K562 (cell line): ENCODE data around the gene SORBS2. TPM values are rescaled to one million over a fixed set of nuclear protein-coding genes. Genes with fewer than 3 reads are reported as not detected.

ENCODE experiments used
- ATAC-seq: fragments of 200-7000 bp; cut with Tn5 transposase; 3 replicates; pipeline ENCODE4 v1.9.1; 2020; ENCODE audit warnings: moderate library complexity
- BruUV-seq: library from RNA; stranded (reverse); fragments of 400-500 nt; replicated peaks from 2 replicates; lab custom pipeline; 2021; lab: Mats Ljungman, UMichigan
- CTCF ChIA-PET: fragments of 300-600 bp; formaldehyde crosslinking; extraction: SDS; loops from one replicate; lab custom pipeline; 2021; ENCODE audit warnings: low intra/inter-chr PET ratio; lab: Yijun Ruan, JAX
- POLR2A ChIA-PET: fragments of 300-600, 350-650 bp; sonication (Branson Sonifier 250); formaldehyde crosslinking; extraction: SDS; loops from one replicate; lab custom pipeline; 2021; ENCODE audit warnings: antibody characterized with exemption, inconsistent platforms; lab: Yijun Ruan, JAX
- DNase-seq, 4 experiments: peaks; one replicate each; pipeline versions ENCODE4 v3.0.0 to v3.0.0-alpha.2; 2011 to 2018; ENCODE audit warnings: low spot score in 3 of 4, mixed read lengths in 3 of 4; ENCODE audit errors: extremely low read depth in 1 of 4
- FAIRE-seq: peaks from 2 replicates; lab custom pipeline; 2011; peaks lifted over from hg19 to GRCh38; lab: Jason Lieb, UNC
- H2AFZ ChIP-seq: 2 replicates; pipeline ENCODE4 v1.6.0; 2011; ENCODE audit warnings: low read depth, low read length, control low read depth, inconsistent platforms
- H3K27ac ChIP-seq: fragments of 200-600 bp; 3 replicates; pipeline ENCODE4 v1.8.0; 2011; ENCODE audit warnings: low read depth, mild to moderate bottlenecking, control low read depth, inconsistent platforms, low read length, moderate library complexity, mixed read lengths; ENCODE audit errors: extremely low read depth
- H3K27me3 ChIP-seq, 2 experiments: fragments of 300-600 bp in 1 of 2; 2 replicates in 1 of 2; 3 replicates in 1 of 2; pipeline versions ENCODE4 v1.6.0 to v1.8.0; 2011; ENCODE audit warnings: inconsistent platforms in 2 of 2, low read length in 2 of 2, mild to moderate bottlenecking in 1 of 2, mixed read lengths in 1 of 2, moderate library complexity in 1 of 2; ENCODE audit not compliant: control insufficient read depth in 2 of 2, insufficient read depth in 2 of 2
- H3K36me3 ChIP-seq: fragments of 300-600 bp; 3 replicates; pipeline ENCODE4 v1.8.0; 2011; ENCODE audit warnings: mild to moderate bottlenecking, low read length, inconsistent platforms; ENCODE audit not compliant: control insufficient read depth, insufficient read depth
- H3K4me1 ChIP-seq, 2 experiments: fragments of 200-600 bp in 1 of 2; replicated peaks in 1 of 2; 2 replicates in 1 of 2; 3 replicates in 1 of 2; pipeline versions ENCODE4 v1.5.1 to v1.8.0; 2011; ENCODE audit warnings: inconsistent platforms in 2 of 2, low read length in 2 of 2, mild to moderate bottlenecking in 1 of 2, mixed read lengths in 1 of 2, moderate library complexity in 1 of 2; ENCODE audit not compliant: control insufficient read depth in 2 of 2, insufficient read depth in 2 of 2
- H3K4me2 ChIP-seq: 2 replicates; pipeline ENCODE4 v1.6.1; 2011; ENCODE audit warnings: low read length, control low read depth, inconsistent platforms, mixed read lengths; ENCODE audit not compliant: insufficient read depth
- H3K4me3 ChIP-seq: fragments of 200-600 bp; sonication (generic), shearing (Covaris generic); 2 replicates; pipeline ENCODE4 v1.5.1; 2016; ENCODE audit warnings: control low read depth, inconsistent platforms
- H3K79me2 ChIP-seq: fragments of 200-600 bp; 3 replicates; pipeline ENCODE4 v1.8.0; 2011; ENCODE audit warnings: low read length, inconsistent platforms; ENCODE audit not compliant: control insufficient read depth, insufficient read depth
- H3K9ac ChIP-seq, 2 experiments: 2 replicates each; pipeline versions ENCODE4 v1.6.0 to v1.6.1; 2011; ENCODE audit warnings: low read depth in 2 of 2, low read length in 2 of 2, control low read depth in 1 of 2, inconsistent platforms in 1 of 2, mild to moderate bottlenecking in 1 of 2, mixed read lengths in 1 of 2; ENCODE audit not compliant: insufficient read depth in 1 of 2
- H3K9me1 ChIP-seq: one replicate; pipeline ENCODE4 v1.6.0; 2011; ENCODE audit warnings: inconsistent platforms, mild to moderate bottlenecking, low read length, moderate library complexity; ENCODE audit not compliant: control insufficient read depth, insufficient read depth
- H3K9me3 ChIP-seq: replicated peaks from 2 replicates; pipeline ENCODE4 v1.5.1; 2011; ENCODE audit warnings: low read depth, low read length, inconsistent platforms; ENCODE audit not compliant: control insufficient read depth, insufficient read depth
- H4K20me1 ChIP-seq: replicated peaks from 2 replicates; pipeline ENCODE4 v1.6.1; 2011; ENCODE audit warnings: low read length, inconsistent platforms, mixed read lengths; ENCODE audit not compliant: control insufficient read depth, insufficient read depth
- BRCA1 ChIP-seq, 2 experiments: fragments of 450-650 bp in 1 of 2; sonication (generic) in 1 of 2; formaldehyde crosslinking in 1 of 2; IDR thresholded peaks; 2 replicates each; pipeline versions ENCODE4 v1.5.0 to v1.6.1; 2017 to 2020; ENCODE audit warnings: mild to moderate bottlenecking in 1 of 2, missing genetic modification reagents in 1 of 2
- DEAF1 ChIP-seq: fragments of 450-650 bp; formaldehyde crosslinking; IDR thresholded peaks from 2 replicates; pipeline ENCODE4 v1.4.0; 2020; ENCODE audit warnings: mild to moderate bottlenecking, moderate library complexity
- HEY1 ChIP-seq: fragments of 250-450 bp; sonication (Bioruptor Pico); IDR thresholded peaks from 2 replicates; pipeline ENCODE4 v1.5.0; 2020; ENCODE audit warnings: mild to moderate bottlenecking, moderate library complexity, borderline replicate concordance
- HOMEZ ChIP-seq: fragments of 250-450 bp; sonication (Bioruptor Pico); IDR thresholded peaks from 2 replicates; pipeline ENCODE4 v1.4.0; 2020; ENCODE audit warnings: mild to moderate bottlenecking, moderate library complexity
- IRF9 ChIP-seq: fragments of 450-650 bp; IDR thresholded peaks from 2 replicates; pipeline ENCODE4 v1.6.1; 2016; ENCODE audit warnings: missing biosample characterization, missing genetic modification characterization
- MAFF ChIP-seq: IDR thresholded peaks from 2 replicates; pipeline ENCODE4 v1.6.1; 2012; ENCODE audit warnings: low read length, improper control_type of control experiment
- NR2F6 ChIP-seq: fragments of 450-650 bp; formaldehyde crosslinking; IDR thresholded peaks from 2 replicates; pipeline ENCODE4 v1.4.0; 2020; ENCODE audit warnings: mild to moderate bottlenecking
- RBM14 ChIP-seq: fragments of 200-400 bp; formaldehyde crosslinking; IDR thresholded peaks from 2 replicates; pipeline ENCODE4 v1.6.1; 2018; ENCODE audit warnings: low read depth, mild to moderate bottlenecking, low read length, moderate library complexity, borderline replicate concordance; ENCODE audit not compliant: insufficient read depth
- SFPQ ChIP-seq: fragments of 200-400 bp; formaldehyde crosslinking; IDR thresholded peaks from 2 replicates; pipeline ENCODE4 v1.6.1; 2017; ENCODE audit warnings: mild to moderate bottlenecking, low read depth, low read length, moderate library complexity
- TCF3 ChIP-seq: sonication (generic); formaldehyde crosslinking; IDR thresholded peaks from 2 replicates; pipeline ENCODE4 v1.4.0; 2020; ENCODE audit warnings: mild to moderate bottlenecking, missing genetic modification reagents
- TCFL5 ChIP-seq: fragments of 250-450 bp; sonication (Bioruptor Pico); conservative IDR thresholded peaks from 2 replicates; pipeline ENCODE4 v1.6.1; 2021; ENCODE audit warnings: mild to moderate bottlenecking, moderate library complexity, matching md5 sums
- TRIM24 ChIP-seq, 2 experiments: fragments of 450-650 bp; IDR thresholded peaks; 2 replicates each; pipeline ENCODE4 v1.6.1; 2016
- ZEB2 ChIP-seq: fragments of 450-650 bp; IDR thresholded peaks from 2 replicates; pipeline ENCODE4 v1.6.1; 2016
- ZFP91 ChIP-seq: sonication (generic); formaldehyde crosslinking; IDR thresholded peaks from 2 replicates; pipeline ENCODE4 v1.8.0; 2022; ENCODE audit warnings: mild to moderate bottlenecking, missing genetic modification reagents
- ZNF197 ChIP-seq: fragments of 200-800 bp; sonication (Bioruptor generic); IDR thresholded peaks from 2 replicates; pipeline ENCODE4 v1.6.1; 2016; ENCODE audit warnings: low read depth, missing genetic modification characterization, missing compliant biosample characterization
- ZNF232 ChIP-seq: sonication (generic); formaldehyde crosslinking; IDR thresholded peaks from 2 replicates; pipeline ENCODE4 v1.8.0; 2022; ENCODE audit warnings: mild to moderate bottlenecking, missing genetic modification reagents
- WGBS: fragments of 100-300 bp; shearing (Covaris generic); methylation state at CpG from one replicate; pipeline ENCODE4 v1.1.6; 2016; ENCODE audit warnings: low coverage, mixed read lengths; ENCODE audit not compliant: insufficient coverage; ENCODE audit errors: missing lambda C conversion rate; 5-methylcytosine and 5-hydroxymethylcytosine counted together
- in situ Hi-C: fragments of 300-500 bp; cut with MboI; formaldehyde crosslinking; loops from 4 replicates; pipeline ENCODE4 v1.15.0; 2018; ENCODE audit warnings: inconsistent platforms, mixed read lengths
- intact Hi-C: fragments of 100-400 bp; cut with micrococcal nuclease; formaldehyde crosslinking; loops from 2 replicates; pipeline ENCODE4 v1.14.2; 2022
- polyA plus RNA-seq, 8 experiments: library from polyadenylated mRNA; depleted of rRNA in 4 of 8; stranded (reverse) in 5 of 8; unstranded in 3 of 8; fragments of >200 nt; fragmentation: Nextera tagmentation in 2 of 8; fragmentation: Illumina TruSeq in 1 of 8; extraction: Ambion mirVana in 2 of 8; extraction: Trizol in 1 of 8; gene quantifications; 2 replicates each; pipeline versions ENCODE4 v1.2.1 to v1.2.3, GENCODE V29; 2011 to 2014; ENCODE audit warnings: inconsistent platforms in 1 of 8, missing spikeins in 1 of 8
- total RNA-seq, 7 experiments: library from RNA; depleted of rRNA in 6 of 7; stranded (reverse); fragments of >200 nt in 6 of 7; fragmentation: Illumina TruSeq in 2 of 7; extraction: Trizol in 2 of 7; gene quantifications; 2 replicates each; pipeline versions ENCODE4 v1.2.1 to v1.2.3, GENCODE V29; 2011 to 2021; ENCODE audit warnings: low replicate concordance in 1 of 7

SORBS2 gene
- total and polyA plus RNA-seq, 9 of the 15 experiments (the other 6 are each of a cell fraction or from before 2014, with no cell fraction given): 0.29 TPM; not detected in 8

- Histone ChIP-seq H2AFZ (no peak overlapping the region), H3K27me3 (peaks cover 2 to 11% of the 10 kb centered on the region in 2 experiments; a peak in 2 of 5 replicates), H3K4me3 (no peak overlapping the region), H3K9ac (no peak overlapping the region), H3K27ac (no peak overlapping the region), H3K36me3 (no peaks in the 10 kb centered on the region), H3K4me1 (no peaks in the 10 kb centered on the region), H3K79me2 (no peaks in the 10 kb centered on the region), H3K9me3 (no peaks in the 10 kb centered on the region), H4K20me1 (no peaks in the 10 kb centered on the region), H3K4me2 (no peak overlapping the region), H3K9me1 (no peaks in the 10 kb centered on the region)
- no peak for ATAC-seq
- BruUV-seq: no TSS peak
- intact Hi-C loops (no loop called here), in situ Hi-C loops (no loop called here)
- ChIA-PET POLR2A (no interaction called here), CTCF (no interaction called here)
- 0% methylated on average over 6 of the region's 6 CpGs for WGBS
- DNase-seq: no peak
- no peak for FAIRE-seq
- TF ChIP-seq IRF9 (no peak), DEAF1 (no peak), ZNF197 (CRISPR knock-in tag) (no peak), TCF3 (CRISPR knock-in tag) (no peak), ZNF232 (no peak), TCFL5 (no peak), MAFF (no peak), BRCA1 (IDR thresholded peaks at IDR 0.05) (no peak), BRCA1 (CRISPR knock-in tag; IDR thresholded peaks at IDR 0.05) (no peak), TRIM24 (IDR thresholded peaks at IDR 0.05) (no peak), ZFP91 (CRISPR knock-in tag) (no peak), ZEB2 (no peak), NR2F6 (CRISPR knock-in tag) (no peak), HOMEZ (no peak), HEY1 (CRISPR knock-in tag) (no peak), SFPQ (no peak), RBM14 (no peak)
Measured at GRCh38 chr4:185840953-185841352, 29.0 kb upstream of the SORBS2 start.
